HG02870 (cell line): Measurements from ENCODE around the gene SPOCD1.
"Not testable (repeated sequence)": the region's sequence is repeated elsewhere in the genome, so short reads cannot be mapped to it uniquely, and the experiment has no call there.

ENCODE experiments used
- ATAC-seq: cut with Tn5 transposase; IDR thresholded peaks from one replicate; pipeline ENCODE4 v1.9.1; 2021; ENCODE audit warnings: mild to moderate bottlenecking, moderate library complexity; ENCODE audit not compliant: unreplicated experiment

SPOCD1 gene

GRCh38 chr1:31830065-31830464 lies 14.2 kb upstream of the SPOCD1 start:
- no peak for ATAC-seq

- ATAC-seq = no peak
Observed at GRCh38 chr1:31828926-31829690, 13.3 kb upstream of the SPOCD1 start.

GRCh38 chr1:31828341-31828740 lies 12.5 kb upstream of the SPOCD1 start:
- no peak for ATAC-seq

GRCh38 chr1:31823780-31824179 lies 8.0 kb upstream of the SPOCD1 start:
- no peak for ATAC-seq

- ATAC-seq = no peak
Observed at GRCh38 chr1:31822766-31823165, 6.9 kb upstream of the SPOCD1 start.

- not testable (repeated sequence) for ATAC-seq
Observed at GRCh38 chr1:31820196-31820595, 4.4 kb upstream of the SPOCD1 start.

GRCh38 chr1:31818206-31818605 lies 2.4 kb upstream of the SPOCD1 start:
- no peak for ATAC-seq

- ATAC-seq = not testable (repeated sequence)
Observed at GRCh38 chr1:31816947-31817346, 1.1 kb upstream of the SPOCD1 start.

GRCh38 chr1:31816501-31816900 lies 679 bp upstream of the SPOCD1 start:
- ATAC-seq = not testable (repeated sequence)

- no peak for ATAC-seq
Observed at GRCh38 chr1:31815307-31815645, 546 bp downstream of the SPOCD1 start.

GRCh38 chr1:31814631-31815306 lies 1.1 kb downstream of the SPOCD1 start:
- ATAC-seq = no peak

- no peak for ATAC-seq
Observed at GRCh38 chr1:31814041-31814511, 1.7 kb downstream of the SPOCD1 start.

- no peak for ATAC-seq
Observed at GRCh38 chr1:31812158-31812829, 3.5 kb downstream of the SPOCD1 start.

- ATAC-seq = no peak
Observed at GRCh38 chr1:31811605-31812004, 4.2 kb downstream of the SPOCD1 start.

GRCh38 chr1:31809698-31810097 lies 6.1 kb downstream of the SPOCD1 start:
- ATAC-seq = no peak

GRCh38 chr1:31807273-31808048 lies 8.4 kb downstream of the SPOCD1 start:
- ATAC-seq = no peak

GRCh38 chr1:31805318-31805717 lies 10.5 kb downstream of the SPOCD1 start:
- no peak for ATAC-seq

GRCh38 chr1:31804098-31804497 lies 11.7 kb downstream of the SPOCD1 start:
- no peak for ATAC-seq

- no peak for ATAC-seq
Observed at GRCh38 chr1:31803610-31804009, 12.2 kb downstream of the SPOCD1 start.

- no peak for ATAC-seq
Observed at GRCh38 chr1:31802190-31803150, 13.4 kb downstream of the SPOCD1 start.
